ENCODE data around the gene ERFL. TPM values are rescaled to one million over a fixed set of nuclear protein-coding genes. Genes with fewer than 3 reads are reported as not detected.
A peak's percentile ranks its signal among the peaks of the same experiment; 100 is the strongest.

Gene ERFL
- polyA plus RNA-seq (ENCODE audit: low read depth in 6 of 6): not detected

GRCh38 chr19:41928221-41928683 is at the start of gene ERFL:
ERFL (minus strand) TSS chr19:41928449; CDS start chr19:41912919, 15,530 bp downstream.
- no peaks in the 10 kb centered on the region for H3K9me3 Mint-ChIP-seq
- DNase-seq: no peak

DNA sequence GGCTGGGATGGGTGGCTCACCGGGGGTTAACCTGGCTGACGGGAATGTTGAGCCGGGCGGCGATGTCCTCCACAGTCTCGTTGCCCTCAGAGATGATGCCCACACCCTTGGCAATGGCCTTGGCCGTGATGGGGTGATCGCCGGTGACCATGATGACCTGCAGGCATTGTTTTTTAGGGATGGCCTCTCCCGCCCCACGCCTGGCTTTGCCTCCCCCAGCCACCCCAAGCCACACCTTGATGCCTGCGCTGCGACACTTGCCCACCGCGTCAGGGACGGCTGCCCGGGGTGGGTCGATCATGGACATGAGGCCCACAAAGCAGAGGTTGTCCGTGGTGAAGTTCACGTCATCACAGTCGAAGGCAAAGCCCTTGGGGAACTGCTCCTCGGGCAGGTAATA is 49.7 kb upstream of the ERFL start:
- ATAC-seq (ENCODE audit: low read depth in 2 of 2): no peak
- H3K4me3 Mint-ChIP-seq: no peak overlapping the region
- H3K27me3 Mint-ChIP-seq: no peaks in the 10 kb centered on the region
- H3K36me3 Mint-ChIP-seq: no peaks in the 10 kb centered on the region
- no peak for DNase-seq
- no peak overlapping the region for H3K27ac Mint-ChIP-seq
- no peaks in the 10 kb centered on the region for H3K9me3 Mint-ChIP-seq
- H3K4me1 Mint-ChIP-seq: no peaks in the 10 kb centered on the region

More at GRCh38 chr19:41928221-41928683, at the start of gene ERFL:
- peak; percentile 36 to 38 for ATAC-seq (ENCODE audit: low read depth in 2 of 2)
- Mint-ChIP-seq H3K36me3 (peaks cover 0 to 4% of the 10 kb centered on the region in 2 donors), H3K4me3 (peak within 1 kb of the TSS in 6 of 8 donors; percentile 85 to 93 (median 92)), H3K27me3 (peaks cover 3 to 7% (median 5%) of the 10 kb centered on the region in 3 donors), H3K4me1 (peaks cover 34 to 43% (median 36%) of the 10 kb centered on the region in 3 donors), H3K27ac (peak within 1 kb of the TSS; percentile 85 to 97 (median 93))

- Mint-ChIP-seq H3K4me3 (no peak overlapping the region), H3K4me1 (no peaks in the 10 kb centered on the region), H3K9me3 (no peaks in the 10 kb centered on the region), H3K27me3 (no peaks in the 10 kb centered on the region), H3K27ac (no peak overlapping the region), H3K36me3 (no peaks in the 10 kb centered on the region)
- ATAC-seq (ENCODE audit: low read depth in 2 of 2) (no peak), DNase-seq (no peak)
Observed at GRCh38 chr19:41974652-41975051, 46.4 kb upstream of the ERFL start.

DNA sequence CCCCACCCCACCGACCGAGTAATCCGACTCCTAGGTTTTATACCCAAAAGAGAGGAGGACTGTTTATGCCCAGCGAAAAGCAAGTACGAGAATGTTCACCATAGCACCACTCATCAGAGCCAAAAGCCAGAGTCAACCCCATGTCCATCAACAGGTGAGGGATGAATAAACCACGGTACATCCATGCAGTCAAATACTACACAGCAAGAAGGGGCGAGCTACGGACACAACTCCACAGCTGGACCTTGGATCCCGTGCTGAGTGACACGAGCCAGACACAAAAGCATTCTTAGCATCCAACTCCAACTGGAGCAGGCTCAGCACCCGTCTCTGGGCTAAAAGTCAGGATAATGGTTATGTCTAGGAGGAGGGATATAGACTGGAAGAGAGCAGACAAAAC is 43.1 kb upstream of the ERFL start:
- ATAC-seq (ENCODE audit: low read depth in 2 of 2) (no peak), DNase-seq (no peak)
- Mint-ChIP-seq H3K27me3 (peaks cover 0 to 8% (median 0%) of the 10 kb centered on the region in 3 donors), H3K36me3 (no peaks in the 10 kb centered on the region), H3K4me1 (no peaks in the 10 kb centered on the region), H3K9me3 (no peaks in the 10 kb centered on the region), H3K27ac (no peak overlapping the region), H3K4me3 (no peak overlapping the region)

DNA sequence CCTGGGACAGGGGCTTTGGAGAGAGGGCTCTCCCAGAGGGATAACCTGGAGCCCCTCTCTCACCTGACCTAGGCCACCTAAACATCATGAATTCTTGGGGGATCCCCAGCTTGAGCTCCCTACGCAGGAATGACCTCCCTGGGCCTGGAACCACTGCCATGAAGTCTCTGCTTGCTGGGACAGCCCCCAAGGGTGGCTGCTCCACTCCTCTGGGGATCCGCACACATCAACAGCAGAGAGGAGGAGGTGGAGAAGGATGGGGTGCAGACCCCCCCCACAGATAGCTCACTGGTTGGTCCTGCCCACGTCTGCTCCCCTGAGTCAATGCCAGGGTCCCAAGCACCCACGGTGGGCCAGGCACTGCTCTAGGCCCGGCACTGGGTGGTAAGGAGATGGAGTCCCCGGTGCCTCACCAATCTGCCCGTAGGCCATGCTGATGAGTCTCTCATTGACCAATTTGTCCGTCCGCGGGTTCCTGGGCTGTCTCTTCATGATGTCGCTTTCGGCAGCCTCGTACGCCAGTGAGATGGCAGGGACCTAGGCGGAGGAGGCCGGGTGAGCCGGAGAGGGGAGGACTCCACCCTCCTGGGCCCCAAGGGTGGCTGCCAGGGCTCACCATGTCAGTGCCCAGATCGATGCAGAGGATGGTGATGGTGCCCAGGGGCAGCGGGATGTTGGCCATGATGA is 41.7 kb upstream of the ERFL start:
- ATAC-seq (ENCODE audit: low read depth in 2 of 2) (no peak), DNase-seq (no peak)
- H3K27me3 Mint-ChIP-seq: peaks cover 0 to 11% (median 0%) of the 10 kb centered on the region in 3 donors
- H3K4me3 Mint-ChIP-seq: no peak overlapping the region
- no peaks in the 10 kb centered on the region for H3K4me1 Mint-ChIP-seq
- H3K36me3 Mint-ChIP-seq: no peaks in the 10 kb centered on the region
- no peak overlapping the region for H3K27ac Mint-ChIP-seq
- no peaks in the 10 kb centered on the region for H3K9me3 Mint-ChIP-seq

GRCh38 chr19:41968751-41969595 is 40.7 kb upstream of the ERFL start:
- no peak overlapping the region for H3K27ac Mint-ChIP-seq
- no peak overlapping the region for H3K4me3 Mint-ChIP-seq
- peaks cover 0 to 11% (median 0%) of the 10 kb centered on the region in 3 donors for H3K27me3 Mint-ChIP-seq
- no peaks in the 10 kb centered on the region for H3K36me3 Mint-ChIP-seq
- ATAC-seq (ENCODE audit: low read depth in 2 of 2): no peak
- DNase-seq: no peak
- no peaks in the 10 kb centered on the region for H3K9me3 Mint-ChIP-seq
- no peaks in the 10 kb centered on the region for H3K4me1 Mint-ChIP-seq

DNA sequence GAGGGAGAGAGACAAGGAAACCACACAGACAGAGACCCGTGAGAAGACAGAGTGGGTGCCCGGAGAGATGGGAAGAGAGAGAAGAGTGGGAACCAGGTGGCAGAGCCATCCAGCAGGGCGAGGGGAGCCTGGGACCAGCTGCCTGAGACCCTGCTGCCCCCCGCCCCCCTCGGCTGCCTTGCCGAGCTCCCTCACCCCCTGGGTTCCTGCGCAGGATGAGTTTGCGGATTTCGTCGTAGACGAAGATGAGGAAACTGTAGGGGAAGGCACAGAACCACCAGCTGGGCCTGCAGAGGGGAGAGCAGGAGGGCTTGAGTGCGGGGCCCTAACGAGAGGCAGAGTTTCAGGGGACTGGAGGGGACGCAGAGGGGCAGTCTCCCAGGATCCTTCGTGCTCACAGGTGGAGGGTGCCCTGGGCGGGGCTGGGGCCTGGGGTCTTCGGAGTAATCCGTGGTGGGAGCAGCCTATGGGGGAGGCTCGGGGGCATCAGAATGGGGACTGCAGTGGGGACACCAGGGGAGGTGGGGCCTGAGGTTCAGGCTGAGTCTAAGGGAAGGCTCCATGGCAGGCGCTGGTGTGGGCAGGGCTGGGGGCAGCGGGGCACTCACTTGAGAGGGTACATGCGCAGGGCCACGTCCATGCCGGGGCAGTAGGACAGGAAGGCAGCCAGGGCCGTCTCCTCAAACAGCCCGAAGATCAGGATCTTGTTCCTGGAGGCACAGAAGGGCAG is 39.0 kb upstream of the ERFL start:
- DNase-seq (no peak), ATAC-seq (ENCODE audit: low read depth in 2 of 2) (no peak)
- H3K27me3 Mint-ChIP-seq: peaks cover 0 to 11% (median 0%) of the 10 kb centered on the region in 3 donors
- no peaks in the 10 kb centered on the region for H3K4me1 Mint-ChIP-seq
- H3K27ac Mint-ChIP-seq: no peak overlapping the region
- peak overlapping the region in 1 of 8 donors; percentile 11 for H3K4me3 Mint-ChIP-seq
- H3K36me3 Mint-ChIP-seq: no peaks in the 10 kb centered on the region
- no peaks in the 10 kb centered on the region for H3K9me3 Mint-ChIP-seq

GRCh38 chr19:41965106-41965505 is 36.9 kb upstream of the ERFL start:
- Mint-ChIP-seq H3K27me3 (peaks cover 0 to 11% (median 0%) of the 10 kb centered on the region in 3 donors), H3K4me3 (no peak overlapping the region), H3K9me3 (no peaks in the 10 kb centered on the region), H3K36me3 (no peaks in the 10 kb centered on the region), H3K4me1 (no peaks in the 10 kb centered on the region), H3K27ac (no peak overlapping the region)
- no peak for ATAC-seq (ENCODE audit: low read depth in 2 of 2)
- no peak for DNase-seq

DNA sequence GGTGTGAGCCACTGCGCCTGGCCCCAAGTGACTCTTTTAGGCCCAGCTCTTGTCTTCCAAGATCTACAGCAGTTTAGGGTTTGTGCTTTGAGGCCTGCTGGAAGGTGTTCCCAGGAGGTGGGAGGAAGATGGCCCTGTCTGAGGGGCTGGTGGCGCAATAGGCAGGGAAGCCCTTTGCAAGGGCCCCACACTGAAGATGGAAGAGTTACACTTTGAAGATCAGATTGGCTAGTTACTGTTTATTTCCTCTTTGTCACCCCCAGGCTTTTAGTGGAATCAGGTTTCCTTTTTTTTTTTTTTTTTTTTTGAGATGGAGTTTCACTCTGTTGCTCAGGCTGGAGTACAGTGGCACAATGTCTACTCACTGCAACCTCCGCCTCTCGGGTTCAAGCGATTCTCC is 32.7 kb upstream of the ERFL start:
- H3K36me3 Mint-ChIP-seq: peaks cover 0 to 3% of the 10 kb centered on the region in 2 donors
- H3K27ac Mint-ChIP-seq: no peak overlapping the region
- H3K4me3 Mint-ChIP-seq: peak overlapping the region in 4 of 8 donors; percentile 19 to 40 (median 36)
- DNase-seq (no peak), ATAC-seq (ENCODE audit: low read depth in 2 of 2) (no peak)
- no peaks in the 10 kb centered on the region for H3K9me3 Mint-ChIP-seq
- H3K4me1 Mint-ChIP-seq: peaks cover 20 to 26% (median 20%) of the 10 kb centered on the region in 3 donors
- no peaks in the 10 kb centered on the region for H3K27me3 Mint-ChIP-seq

- Mint-ChIP-seq H3K27me3 (no peaks in the 10 kb centered on the region), H3K4me1 (peaks cover 20 to 31% (median 20%) of the 10 kb centered on the region in 3 donors), H3K9me3 (no peaks in the 10 kb centered on the region), H3K4me3 (peak within 1 kb of the TSS; percentile 86 to 99 (median 94)), H3K36me3 (peaks cover 0 to 9% of the 10 kb centered on the region in 2 donors), H3K27ac (peak within 1 kb of the TSS; percentile 80 to 98 (median 91))
- DNase-seq (peak; percentile 82), ATAC-seq (ENCODE audit: low read depth in 2 of 2) (peak; percentile 92 to 93)
Observed at GRCh38 chr19:41959056-41960053, 31.1 kb upstream of the ERFL start, which contains the start of gene RABAC1. RABAC1 (minus strand) TSS chr19:41959321; CDS start chr19:41959292, 29 bp downstream.

GRCh38 chr19:41958367-41959055 is 30.3 kb upstream of the ERFL start:
- H3K27ac Mint-ChIP-seq: peak overlapping the region; percentile 80 to 98 (median 88)
- DNase-seq (peak; percentile 70), ATAC-seq (ENCODE audit: low read depth in 2 of 2) (peak; percentile 58 to 62)
- peak overlapping the region; percentile 86 to 99 (median 94) for H3K4me3 Mint-ChIP-seq
- no peaks in the 10 kb centered on the region for H3K27me3 Mint-ChIP-seq
- no peaks in the 10 kb centered on the region for H3K9me3 Mint-ChIP-seq
- H3K4me1 Mint-ChIP-seq: peaks cover 20 to 31% (median 20%) of the 10 kb centered on the region in 3 donors
- peaks cover 0 to 9% of the 10 kb centered on the region in 2 donors for H3K36me3 Mint-ChIP-seq

Measured in naive B cell (primary cell).